ENCODE measurements around the gene IRF2BPL.

- TF ChIP-seq CTCF (conservative IDR thresholded peaks at IDR 0.05; ENCODE audit: low read depth, low read length) = no peak
- no peak for TF ChIP-seq EZH2 (IDR thresholded peaks at IDR 0.05; ENCODE audit: borderline replicate concordance, low read depth, low read length, poor library complexity, severe bottlenecking)
Observed at GRCh38 chr14:77044783-77045237, 16.3 kb upstream of the IRF2BPL start.

All from A673 (cell line).